ENCODE data around the gene HBE1.

Gene HBE1

GRCh38 chr11:5232821-5233220 is 36.9 kb downstream of the HBE1 start:
- DNase-seq (ENCODE audit: low read depth) = no peak
- H3K4me3 ChIP-seq (ENCODE audit: low read length) = no peak overlapping the region
- TF ChIP-seq, protein P1, sequence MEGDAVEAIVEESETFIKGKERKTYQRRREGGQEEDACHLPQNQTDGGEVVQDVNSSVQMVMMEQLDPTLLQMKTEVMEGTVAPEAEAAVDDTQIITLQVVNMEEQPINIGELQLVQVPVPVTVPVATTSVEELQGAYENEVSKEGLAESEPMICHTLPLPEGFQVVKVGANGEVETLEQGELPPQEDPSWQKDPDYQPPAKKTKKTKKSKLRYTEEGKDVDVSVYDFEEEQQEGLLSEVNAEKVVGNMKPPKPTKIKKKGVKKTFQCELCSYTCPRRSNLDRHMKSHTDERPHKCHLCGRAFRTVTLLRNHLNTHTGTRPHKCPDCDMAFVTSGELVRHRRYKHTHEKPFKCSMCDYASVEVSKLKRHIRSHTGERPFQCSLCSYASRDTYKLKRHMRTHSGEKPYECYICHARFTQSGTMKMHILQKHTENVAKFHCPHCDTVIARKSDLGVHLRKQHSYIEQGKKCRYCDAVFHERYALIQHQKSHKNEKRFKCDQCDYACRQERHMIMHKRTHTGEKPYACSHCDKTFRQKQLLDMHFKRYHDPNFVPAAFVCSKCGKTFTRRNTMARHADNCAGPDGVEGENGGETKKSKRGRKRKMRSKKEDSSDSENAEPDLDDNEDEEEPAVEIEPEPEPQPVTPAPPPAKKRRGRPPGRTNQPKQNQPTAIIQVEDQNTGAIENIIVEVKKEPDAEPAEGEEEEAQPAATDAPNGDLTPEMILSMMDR (conservative IDR thresholded peaks at IDR 0.05; ENCODE audit: low read length) = no peak

GRCh38 chr11:5232176-5232575 is 37.6 kb downstream of the HBE1 start:
- TF ChIP-seq, protein P1 (conservative IDR thresholded peaks at IDR 0.05; ENCODE audit: low read length) = no peak
- DNase-seq (ENCODE audit: low read depth) = no peak
- H3K4me3 ChIP-seq (ENCODE audit: low read length) = no peak overlapping the region

GRCh38 chr11:5231111-5231510 is 38.6 kb downstream of the HBE1 start:
- DNase-seq (ENCODE audit: low read depth) = no peak
- TF ChIP-seq, protein P1 (conservative IDR thresholded peaks at IDR 0.05; ENCODE audit: low read length) = no peak
- no peak overlapping the region for H3K4me3 ChIP-seq (ENCODE audit: low read length)

DNA sequence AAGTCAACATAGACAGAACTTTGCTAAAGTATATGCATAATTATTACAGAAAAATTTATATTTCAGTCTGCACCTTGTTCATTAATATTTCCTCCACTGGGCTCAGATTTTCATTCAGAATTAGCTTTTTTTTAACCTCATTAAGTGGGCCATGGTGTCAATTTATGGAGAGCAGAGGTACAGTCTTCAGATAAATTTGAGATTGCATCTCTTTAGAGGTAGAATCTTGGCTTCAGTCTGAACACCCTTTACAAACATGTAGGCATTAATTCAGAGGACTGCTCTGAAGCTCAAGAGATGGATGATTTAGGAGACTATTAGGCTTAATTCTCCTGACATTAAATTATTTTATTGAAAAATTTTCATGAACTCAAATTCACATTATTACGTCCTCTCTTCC is 39.5 kb downstream of the HBE1 start:
- TF ChIP-seq, protein P1 (conservative IDR thresholded peaks at IDR 0.05; ENCODE audit: low read length) = no peak
- no peak overlapping the region for H3K4me3 ChIP-seq (ENCODE audit: low read length)
- DNase-seq (ENCODE audit: low read depth) = no peak

- H3K4me3 ChIP-seq (ENCODE audit: low read length) = no peak overlapping the region
- DNase-seq (ENCODE audit: low read depth) = no peak
- TF ChIP-seq, protein P1 (conservative IDR thresholded peaks at IDR 0.05; ENCODE audit: low read length) = no peak
These were observed 39.9 kb downstream of the HBE1 start for GRCh38 chr11:5229796-5230195.

- TF ChIP-seq, protein P1 (conservative IDR thresholded peaks at IDR 0.05; ENCODE audit: low read length) = no peak
- DNase-seq (ENCODE audit: low read depth) = no peak
- no peak overlapping the region for H3K4me3 ChIP-seq (ENCODE audit: low read length)
These were observed 40.4 kb downstream of the HBE1 start for GRCh38 chr11:5229356-5229755.

- no peak for DNase-seq (ENCODE audit: low read depth)
- TF ChIP-seq, protein P1 (conservative IDR thresholded peaks at IDR 0.05; ENCODE audit: low read length) = no peak
- H3K4me3 ChIP-seq (ENCODE audit: low read length) = no peak overlapping the region
These were observed 41.6 kb downstream of the HBE1 start for GRCh38 chr11:5228124-5228523.
